Endodermal cell (in vitro differentiated cells): ENCODE data around the gene COL15A1. TPM values are rescaled to one million over a fixed set of nuclear protein-coding genes. Genes with fewer than 3 reads are reported as not detected.

Source experiments
- DNase-seq: peaks from one replicate; pipeline ENCODE4 v3.0.0-alpha.2; 2017
- H3K27ac ChIP-seq: 2 replicates; pipeline ENCODE4 v1.5.1; 2013; ENCODE audit warnings: mild to moderate bottlenecking, low read depth, low read length, moderate library complexity
- H3K27me3 ChIP-seq: 2 replicates; pipeline ENCODE4 v1.6.1; 2013; ENCODE audit warnings: mild to moderate bottlenecking, low read length, moderate library complexity; ENCODE audit not compliant: insufficient read depth, control insufficient read depth, poor library complexity, severe bottlenecking
- H3K36me3 ChIP-seq: 2 replicates; pipeline ENCODE4 v1.7.0; 2013; ENCODE audit warnings: mild to moderate bottlenecking, low read length, moderate library complexity; ENCODE audit not compliant: control insufficient read depth, insufficient read depth
- H3K4me1 ChIP-seq: one replicate; pipeline ENCODE4 v1.7.0; 2013; ENCODE audit warnings: low read length; ENCODE audit not compliant: control insufficient read depth, insufficient read depth
- H3K4me3 ChIP-seq: 2 replicates; pipeline ENCODE4 v1.5.1; 2013; ENCODE audit warnings: mild to moderate bottlenecking, low read length, moderate library complexity
- H3K9ac ChIP-seq: 2 replicates; pipeline ENCODE4 v1.6.1; 2013; ENCODE audit warnings: mild to moderate bottlenecking, low read length, moderate library complexity; ENCODE audit not compliant: poor library complexity, severe bottlenecking; ENCODE audit errors: extremely low read depth
- H3K9me3 ChIP-seq: 2 replicates; pipeline ENCODE4 v1.6.1; 2013; ENCODE audit warnings: mild to moderate bottlenecking, low read length, moderate library complexity; ENCODE audit not compliant: control insufficient read depth
- H3K27ac Mint-ChIP-seq: 2 replicates; pipeline ENCODE4 v1.8.0; 2020; ENCODE audit warnings: mixed read lengths
- H3K27me3 Mint-ChIP-seq: 2 replicates; pipeline ENCODE4 v1.8.0; 2021; ENCODE audit warnings: mild to moderate bottlenecking, mixed read lengths; ENCODE audit not compliant: insufficient read depth
- H3K36me3 Mint-ChIP-seq: 2 replicates; pipeline ENCODE4 v1.8.0; 2020; ENCODE audit warnings: low read depth, mixed read lengths
- H3K4me1 Mint-ChIP-seq: 2 replicates; pipeline ENCODE4 v1.8.0; 2020; ENCODE audit warnings: mixed read lengths
- H3K4me3 Mint-ChIP-seq: 2 replicates; pipeline ENCODE4 v1.8.0; 2020; ENCODE audit warnings: mild to moderate bottlenecking, moderate library complexity, mixed read lengths
- H3K9me3 Mint-ChIP-seq: 2 replicates; pipeline ENCODE4 v1.8.0; 2020; ENCODE audit warnings: mild to moderate bottlenecking, mixed read lengths
- CTCF ChIP-seq: fragments of 200-600 bp; sonication (generic); conservative IDR thresholded peaks from 2 replicates; pipeline ENCODE4 v1.5.0; 2021; ENCODE audit warnings: antibody characterized with exemption, mild to moderate bottlenecking
- WGBS, 2 experiments: methylation state at CpG; one replicate each; pipeline versions ENCODE4 v1.1.5 to v1.1.7; 2013; ENCODE audit warnings: missing lambda C conversion rate in 2 of 2, mixed read lengths in 1 of 2; ENCODE audit not compliant: insufficient coverage in 1 of 2, insufficient read length in 1 of 2; 5-methylcytosine and 5-hydroxymethylcytosine counted together
- total RNA-seq, 2 donors: library from RNA; stranded (reverse); fragmentation: NEBNext Ultra II Directional in 1 of 2; extraction: Animal tissue kit (Norgen Biotek cat#: 25700) in 1 of 2; gene quantifications; 2 replicates in 1 of 2; 3 replicates in 1 of 2; pipeline ENCODE4 v1.2.1, GENCODE V29; 2021

COL15A1 gene
- total RNA-seq, 2 donors from 2014 or later: 0.27 TPM; not detected in 1

- Mint-ChIP-seq H3K4me1 (peaks cover 8% of the 10 kb centered on the region), H3K9me3 (no peaks in the 10 kb centered on the region), H3K27me3 (peaks cover 22% of the 10 kb centered on the region), H3K27ac (no peak overlapping the region), H3K4me3 (no peak overlapping the region), H3K36me3 (no peaks in the 10 kb centered on the region)
- Histone ChIP-seq H3K9me3 (no peaks in the 10 kb centered on the region), H3K4me3 (no peak overlapping the region), H3K36me3 (no peaks in the 10 kb centered on the region), H3K4me1 (peaks cover 10% of the 10 kb centered on the region), H3K27ac (no peak overlapping the region), H3K9ac (no peak overlapping the region), H3K27me3 (peaks cover 16% of the 10 kb centered on the region)
- no peak for DNase-seq
- TF ChIP-seq CTCF: no peak
- WGBS, 2 experiments: 90 to 96% methylated on average over 4 to 5 of the region's 5 CpGs
Observed at GRCh38 chr9:98980291-98980690, 36.6 kb downstream of the COL15A1 start.

GRCh38 chr9:98983295-98984268 is 39.9 kb downstream of the COL15A1 start:
- Mint-ChIP-seq H3K27ac (no peak overlapping the region), H3K27me3 (peaks cover 2% of the 10 kb centered on the region), H3K4me3 (no peak overlapping the region), H3K4me1 (peaks cover 5% of the 10 kb centered on the region), H3K9me3 (no peaks in the 10 kb centered on the region), H3K36me3 (no peaks in the 10 kb centered on the region)
- no peaks in the 10 kb centered on the region for H3K36me3 ChIP-seq
- H3K27me3 ChIP-seq: no peaks in the 10 kb centered on the region
- no peak for TF ChIP-seq CTCF
- H3K9ac ChIP-seq: no peak overlapping the region
- 92 to 93% methylated on average over 12 to 15 of the region's 15 CpGs for WGBS, 2 experiments
- no peak for DNase-seq
- H3K4me1 ChIP-seq: no peaks in the 10 kb centered on the region
- H3K4me3 ChIP-seq: no peak overlapping the region
- H3K9me3 ChIP-seq: no peaks in the 10 kb centered on the region
- H3K27ac ChIP-seq: no peak overlapping the region

DNA sequence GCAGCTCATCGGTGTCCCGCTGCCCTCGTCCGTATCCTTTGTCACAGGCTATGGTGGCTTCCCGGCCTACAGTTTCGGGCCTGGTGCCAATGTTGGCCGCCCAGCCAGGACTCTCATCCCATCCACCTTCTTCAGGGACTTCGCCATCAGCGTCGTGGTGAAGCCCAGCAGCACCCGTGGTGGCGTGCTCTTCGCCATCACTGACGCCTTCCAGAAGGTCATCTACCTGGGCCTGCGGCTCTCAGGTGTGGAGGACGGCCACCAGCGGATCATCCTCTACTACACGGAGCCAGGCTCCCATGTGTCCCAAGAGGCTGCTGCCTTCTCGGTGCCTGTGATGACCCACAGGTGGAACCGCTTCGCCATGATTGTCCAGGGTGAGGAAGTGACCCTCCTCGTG is 41.9 kb downstream of the COL15A1 start:
- no peaks in the 10 kb centered on the region for H3K27me3 ChIP-seq
- H3K27me3 Mint-ChIP-seq: peaks cover 2% of the 10 kb centered on the region
- no peaks in the 10 kb centered on the region for H3K4me1 ChIP-seq
- no peak overlapping the region for H3K27ac Mint-ChIP-seq
- H3K4me3 Mint-ChIP-seq: no peak overlapping the region
- peaks cover 11% of the 10 kb centered on the region for H3K4me1 Mint-ChIP-seq
- H3K36me3 Mint-ChIP-seq: no peaks in the 10 kb centered on the region
- 91 to 97% methylated on average over 12 to 22 of the region's 22 CpGs for WGBS, 2 experiments
- peaks cover 7% of the 10 kb centered on the region for H3K9me3 Mint-ChIP-seq
- DNase-seq: peak; percentile 35
- no peak overlapping the region for H3K4me3 ChIP-seq
- no peaks in the 10 kb centered on the region for H3K36me3 ChIP-seq
- peaks cover 3% of the 10 kb centered on the region for H3K9me3 ChIP-seq
- TF ChIP-seq CTCF: no peak
- H3K27ac ChIP-seq: no peak overlapping the region
- H3K9ac ChIP-seq: no peak overlapping the region
